Heart left ventricle (tissue), 13 donors: Measurements from ENCODE around the gene RRP8.

ENCODE experiments used
- POLR2A ChIP-seq, 2 donors: fragments of 450-650 bp; IDR thresholded peaks; one replicate each; pipeline ENCODE4 v1.6.1; 2017; ENCODE audit warnings: antibody characterized with exemption in 2 of 2, mild to moderate bottlenecking in 2 of 2, moderate library complexity in 2 of 2
- TF ChIP-seq, protein P1 (sequence below), 12 donors: fragments of 200-600 bp; sonication (generic) in 4 of 12; IDR thresholded peaks; one replicate each; pipeline versions ENCODE4 v1.5.0 to v1.8.0; 2018 to 2022; ENCODE audit warnings: antibody characterized with exemption in 12 of 12, mild to moderate bottlenecking in 5 of 12
- donor health status: ischemic (EF 13 %, LVEDD 7.1; RV severe dilation, severe dysfunction).
- donor health status: DM: no; HTN: yes; CAD: no.
- donor health status: DM: no; HTN: no; CAD: no.
- donor health status: ischemic (EF 25% LVEDD 6.9; RV normal size, moderate dysfunction).
- donor health status: ischemic (EF 25% LVEDD 5.7; RV mildly dilated, moderate dysfunction).
- donor health status: ischemic (EF 35%, LVEDD 5.7; RV mildly dilated, moderate dysfunction).
- donor health status: nonischemic (EF 11% LVEDD 7.7; RV severe dilation, severe dysfunction).
- donor health status: DM: yes; HTN: yes; CAD: no.
- donor health status: PGD.
- donor health status: ischemic (EF 29% LVEDD 5.4; RV normal size, mild dysfunction).
- donor health status: nonischemic (EF 23%, LVEDD 6.1; RV moderate dilation, normal function).

- TF ChIP-seq, protein P1, sequence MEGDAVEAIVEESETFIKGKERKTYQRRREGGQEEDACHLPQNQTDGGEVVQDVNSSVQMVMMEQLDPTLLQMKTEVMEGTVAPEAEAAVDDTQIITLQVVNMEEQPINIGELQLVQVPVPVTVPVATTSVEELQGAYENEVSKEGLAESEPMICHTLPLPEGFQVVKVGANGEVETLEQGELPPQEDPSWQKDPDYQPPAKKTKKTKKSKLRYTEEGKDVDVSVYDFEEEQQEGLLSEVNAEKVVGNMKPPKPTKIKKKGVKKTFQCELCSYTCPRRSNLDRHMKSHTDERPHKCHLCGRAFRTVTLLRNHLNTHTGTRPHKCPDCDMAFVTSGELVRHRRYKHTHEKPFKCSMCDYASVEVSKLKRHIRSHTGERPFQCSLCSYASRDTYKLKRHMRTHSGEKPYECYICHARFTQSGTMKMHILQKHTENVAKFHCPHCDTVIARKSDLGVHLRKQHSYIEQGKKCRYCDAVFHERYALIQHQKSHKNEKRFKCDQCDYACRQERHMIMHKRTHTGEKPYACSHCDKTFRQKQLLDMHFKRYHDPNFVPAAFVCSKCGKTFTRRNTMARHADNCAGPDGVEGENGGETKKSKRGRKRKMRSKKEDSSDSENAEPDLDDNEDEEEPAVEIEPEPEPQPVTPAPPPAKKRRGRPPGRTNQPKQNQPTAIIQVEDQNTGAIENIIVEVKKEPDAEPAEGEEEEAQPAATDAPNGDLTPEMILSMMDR (IDR thresholded peaks at IDR 0.05), result no peak
- no peak for TF ChIP-seq POLR2A (IDR thresholded peaks at IDR 0.05)
Observed at GRCh38 chr11:6640985-6641701, 37.7 kb upstream of the RRP8 start.
